LNCaP clone FGC (cell line): ENCODE data around the gene BIRC6.

ENCODE experiments used
- DNase-seq: peaks from one replicate; pipeline ENCODE4 v3.0.0-alpha.2; 2011; ENCODE audit warnings: low read depth
- H3K4me3 ChIP-seq: 2 replicates; pipeline ENCODE4 v1.5.1; 2011; ENCODE audit warnings: mild to moderate bottlenecking, low read depth, low read length, control low read depth
- CTCF ChIP-seq: IDR thresholded peaks from 2 replicates; pipeline ENCODE4 v1.5.1; 2012; ENCODE audit warnings: mild to moderate bottlenecking; ENCODE audit not compliant: control insufficient read depth, insufficient read depth; ENCODE audit errors: extremely low read depth

BIRC6 gene

DNA sequence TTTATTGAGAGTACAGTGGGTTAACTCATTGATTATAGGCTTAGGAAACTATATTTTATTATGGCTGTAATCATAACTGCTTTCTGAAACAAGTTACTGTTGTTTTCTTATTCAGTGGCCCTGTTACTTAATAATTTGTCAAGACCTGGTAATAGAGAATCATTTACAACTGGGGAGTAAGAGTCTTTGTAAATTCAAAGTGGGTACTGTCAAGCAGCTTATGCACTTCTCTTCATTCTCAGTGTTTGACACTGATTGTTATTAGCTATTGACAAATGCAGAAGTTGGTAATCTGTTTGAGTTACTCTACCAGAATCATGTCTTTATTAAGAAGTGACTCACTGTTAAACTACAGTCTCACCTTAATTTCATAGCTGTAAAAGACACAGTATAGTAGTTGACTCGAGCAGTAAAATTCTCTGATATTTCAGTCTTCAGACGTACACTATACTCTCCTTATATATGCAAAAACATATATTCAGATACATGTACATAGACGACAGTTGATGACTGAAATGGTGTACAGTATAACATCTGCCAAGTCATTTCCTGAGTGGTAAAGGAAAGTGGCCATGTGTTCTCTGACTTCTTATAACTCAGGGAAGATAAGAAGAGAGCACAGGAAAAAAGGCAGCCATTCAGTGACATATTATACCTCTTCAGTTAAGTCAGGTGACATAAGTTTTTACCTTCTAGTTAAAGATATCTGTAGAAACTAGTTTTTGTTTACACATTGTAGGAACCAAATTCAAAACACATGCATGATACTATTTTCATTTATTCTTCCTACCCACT, 235.0 kb downstream of the BIRC6 start:
- H3K4me3 ChIP-seq = no peak overlapping the region
- DNase-seq = no peak
- no peak for TF ChIP-seq CTCF

GRCh38 chr2:32594573-32594972, 237.8 kb downstream of the BIRC6 start:
- no peak overlapping the region for H3K4me3 ChIP-seq
- TF ChIP-seq CTCF = no peak
- no peak for DNase-seq

DNA sequence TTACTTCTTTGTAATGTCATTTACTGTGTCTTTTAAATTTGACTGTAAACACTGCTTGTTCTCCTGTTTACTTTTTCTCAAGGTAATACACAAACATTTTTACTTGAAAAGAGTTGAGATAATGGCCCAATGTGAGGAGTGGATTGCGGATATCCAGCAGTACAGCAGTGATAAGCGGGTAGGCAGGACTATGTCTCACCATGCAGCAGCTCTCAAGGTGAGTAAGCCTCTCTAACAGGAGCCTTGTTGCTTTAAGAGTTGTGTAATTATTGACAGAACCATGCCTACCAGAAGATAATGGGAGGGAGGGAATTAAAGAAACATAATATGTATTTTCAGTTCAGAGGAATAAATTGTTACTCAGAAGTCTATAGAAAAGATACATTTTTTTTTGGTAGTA, 254.5 kb downstream of the BIRC6 start:
- no peak overlapping the region for H3K4me3 ChIP-seq
- no peak for TF ChIP-seq CTCF
- no peak for DNase-seq

- TF ChIP-seq CTCF = no peak
- no peak for DNase-seq
- H3K4me3 ChIP-seq = no peak overlapping the region
Observed at GRCh38 chr2:32611771-32612170, 254.9 kb downstream of the BIRC6 start.

DNA sequence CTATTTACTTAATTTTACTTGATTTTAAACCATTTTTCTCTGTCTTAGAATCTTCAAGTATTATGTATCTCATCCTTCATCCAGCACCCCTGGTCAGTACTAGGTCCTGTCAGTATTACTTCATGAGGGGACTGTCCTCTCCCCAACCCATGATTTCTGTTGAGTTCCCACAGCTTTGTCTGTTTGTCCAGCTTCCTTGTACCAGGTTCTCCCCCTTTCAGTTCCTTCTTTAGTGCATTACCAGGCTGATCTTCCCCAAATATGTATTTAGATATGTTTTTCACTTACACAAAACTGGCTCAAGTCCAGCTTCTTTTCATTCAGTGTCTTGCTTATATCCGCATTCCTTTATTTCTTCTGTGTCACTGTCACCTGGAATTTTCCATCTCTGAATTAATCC, 257.3 kb downstream of the BIRC6 start:
- no peak overlapping the region for H3K4me3 ChIP-seq
- DNase-seq = no peak
- TF ChIP-seq CTCF = no peak

DNA sequence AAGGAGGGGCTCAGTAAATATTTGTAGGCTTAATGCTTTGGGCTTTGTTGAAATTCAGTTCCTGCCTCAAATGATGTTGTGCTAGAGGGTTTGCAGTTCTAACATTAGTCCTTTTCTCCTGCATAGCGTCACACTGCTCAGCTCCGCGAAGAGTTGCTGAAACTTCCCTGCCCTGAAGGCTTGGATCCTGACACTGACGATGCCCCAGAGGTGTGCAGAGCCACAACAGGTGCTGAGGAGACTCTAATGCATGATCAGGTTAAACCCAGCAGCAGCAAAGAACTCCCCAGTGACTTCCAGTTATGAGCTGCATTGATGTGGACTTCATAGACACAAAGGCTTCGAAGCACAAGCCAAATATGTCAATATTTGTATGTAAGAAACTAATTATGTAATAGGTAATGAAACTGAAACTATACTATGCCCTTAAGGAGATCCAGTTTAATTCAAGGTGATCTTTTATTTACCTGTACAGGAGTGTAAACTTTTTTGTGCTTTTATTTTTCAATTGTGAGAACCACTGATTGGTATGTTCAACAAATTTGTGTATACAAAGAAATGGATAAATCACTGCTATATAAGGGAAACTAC, 260.9 kb downstream of the BIRC6 start:
- no peak for TF ChIP-seq CTCF
- no peak overlapping the region for H3K4me3 ChIP-seq
- DNase-seq = no peak
